HUDEP-2 (cell line): ENCODE data around the gene TFF1.

Experiments
- DNase-seq, 76 experiments: peaks; one replicate each; lab custom pipeline; 2025; ENCODE audit not compliant: unreplicated experiment in 76 of 76; lab: John Stamatoyannopoulos, UW

Gene TFF1

DNA sequence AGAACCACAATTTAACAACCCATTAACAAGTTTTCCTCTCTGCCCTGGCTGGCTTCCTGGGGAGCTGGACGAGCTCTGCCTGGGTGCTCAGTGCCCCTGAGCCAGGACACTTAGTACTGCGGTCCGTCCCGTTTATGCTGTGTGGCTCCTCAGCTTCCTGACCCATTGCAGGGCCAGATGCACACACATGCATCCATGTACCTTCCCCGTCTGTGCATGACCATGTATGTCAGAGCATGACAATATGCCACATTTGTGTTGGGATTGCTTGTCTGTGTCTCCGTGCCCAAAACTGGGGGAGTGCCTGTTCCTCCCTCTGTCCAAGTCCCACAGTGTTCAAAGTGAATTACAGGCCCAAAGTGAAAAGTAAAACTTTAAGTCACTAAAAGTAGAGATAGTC, 41.4 kb downstream of the TFF1 start:
- DNase-seq = no peak

DNA sequence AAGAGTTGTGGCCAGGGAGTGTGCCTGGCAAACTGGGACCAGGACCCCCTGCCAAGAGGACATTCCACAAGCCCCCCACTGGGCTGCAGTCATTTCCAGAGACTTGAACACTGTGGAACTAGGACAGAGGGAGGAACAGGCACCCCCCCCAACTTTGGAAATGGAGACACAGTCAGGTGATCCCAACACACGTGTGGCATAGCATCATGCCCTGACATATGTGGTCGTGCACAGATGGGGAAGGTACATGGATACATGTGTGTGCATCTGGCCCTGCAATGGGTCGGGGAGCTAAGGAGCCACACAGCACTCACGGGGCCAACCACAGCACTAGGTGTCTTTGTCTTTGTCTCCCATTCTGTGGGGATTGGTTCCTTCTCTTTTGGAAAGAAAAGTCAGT, 44.5 kb downstream of the TFF1 start:
- no peak for DNase-seq

- no peak for DNase-seq
These were observed 45.1 kb downstream of the TFF1 start for GRCh38 chr21:42321231-42321630.

- no peak for DNase-seq
These were observed 45.5 kb downstream of the TFF1 start for GRCh38 chr21:42320791-42321190.

DNA sequence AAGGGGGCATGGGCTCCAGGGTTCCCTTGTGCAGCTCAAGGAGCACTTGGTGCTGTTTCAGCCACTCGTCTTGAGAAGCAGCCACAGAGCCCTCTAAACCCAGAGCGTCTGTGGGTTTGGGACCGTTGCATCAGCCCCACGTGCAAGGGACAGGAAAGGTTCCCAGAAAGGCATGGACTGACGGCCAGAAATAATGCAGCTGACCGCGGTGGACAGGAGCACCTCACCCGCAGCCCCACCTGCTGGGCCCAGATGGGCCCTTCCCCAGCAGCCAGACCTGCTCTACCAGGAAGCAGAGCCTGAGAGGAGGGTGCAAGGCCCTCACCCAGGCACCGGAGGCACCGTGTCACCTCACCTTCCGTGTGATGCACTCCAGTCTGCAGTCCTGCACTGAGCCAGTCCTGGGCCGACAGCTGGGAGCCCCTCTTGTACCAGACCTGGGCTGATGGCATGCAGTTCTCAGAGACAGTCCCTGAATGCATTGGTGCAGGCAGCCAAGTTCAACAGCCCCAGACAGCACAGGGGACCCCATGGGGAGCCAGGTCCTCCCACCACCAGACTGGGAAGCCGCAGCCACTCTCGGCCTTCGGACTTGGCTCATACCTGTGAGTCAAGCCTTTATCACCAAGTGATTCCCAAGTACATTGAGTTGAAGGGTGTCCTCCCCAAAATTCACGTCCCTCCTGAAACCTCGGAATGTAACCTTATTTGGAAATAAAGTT, 46.3 kb downstream of the TFF1 start:
- DNase-seq = no peak

DNA sequence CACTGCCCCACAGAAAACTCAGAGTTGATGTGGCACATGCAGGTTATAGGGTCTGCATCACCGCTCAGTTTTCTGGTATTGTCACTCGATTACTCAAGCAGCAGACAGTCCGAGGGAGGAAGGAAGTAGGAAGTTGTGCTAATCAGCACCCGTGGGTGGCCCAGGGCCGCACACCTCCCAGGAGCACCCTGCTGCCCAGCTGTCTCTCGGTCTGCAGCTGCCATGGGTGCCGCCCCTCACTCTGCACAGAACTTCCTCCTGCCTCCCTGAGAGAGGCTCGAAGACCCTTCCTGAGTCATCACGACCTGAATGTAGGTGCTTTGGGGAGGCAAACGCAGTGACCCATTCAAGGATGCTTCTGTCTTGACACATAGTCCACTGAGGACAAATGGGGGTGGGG, 47.0 kb downstream of the TFF1 start:
- DNase-seq = no peak

GRCh38 chr21:42317826-42318746, 48.2 kb downstream of the TFF1 start:
- no peak for DNase-seq

GRCh38 chr21:42317341-42317741, 49.0 kb downstream of the TFF1 start:
- DNase-seq = no peak

GRCh38 chr21:42316891-42317290, 49.4 kb downstream of the TFF1 start:
- no peak for DNase-seq

DNA sequence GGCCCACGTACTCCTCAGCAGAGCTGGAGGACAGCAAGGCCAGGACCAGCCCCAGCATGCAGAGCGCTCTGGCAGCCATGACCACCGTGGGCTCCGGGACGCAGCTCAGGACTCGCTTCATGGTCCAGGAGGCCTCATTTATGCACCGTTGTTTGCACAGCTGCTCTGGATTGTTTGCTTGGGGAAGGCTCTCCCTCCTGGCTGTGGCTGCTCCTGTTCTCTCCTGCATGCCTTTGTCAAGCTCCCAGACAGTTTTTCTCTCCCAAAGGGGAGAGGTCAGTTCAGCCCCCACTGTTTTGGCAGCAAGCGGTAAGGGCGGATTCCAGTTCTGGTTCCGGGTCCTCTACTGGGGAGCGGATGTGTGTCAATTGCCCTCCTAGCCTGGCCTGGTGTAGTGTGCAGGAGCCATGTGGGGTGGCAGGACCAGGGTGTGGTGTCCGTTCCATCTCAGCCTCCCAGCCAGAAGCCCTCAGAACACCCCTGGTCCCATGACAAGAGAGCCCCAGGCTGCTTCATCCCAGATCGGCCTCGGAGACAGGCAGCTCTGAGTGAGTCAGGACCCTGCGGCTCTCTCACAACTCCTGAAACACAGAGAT, 50.9 kb downstream of the TFF1 start, which contains the start of gene TFF3:
Gene TFF3, minus strand, starts transcription at position 114 of the 596 bp plus-strand sequence. Its CDS starts 35 bp downstream, at position 79.
- no peak for DNase-seq

DNA sequence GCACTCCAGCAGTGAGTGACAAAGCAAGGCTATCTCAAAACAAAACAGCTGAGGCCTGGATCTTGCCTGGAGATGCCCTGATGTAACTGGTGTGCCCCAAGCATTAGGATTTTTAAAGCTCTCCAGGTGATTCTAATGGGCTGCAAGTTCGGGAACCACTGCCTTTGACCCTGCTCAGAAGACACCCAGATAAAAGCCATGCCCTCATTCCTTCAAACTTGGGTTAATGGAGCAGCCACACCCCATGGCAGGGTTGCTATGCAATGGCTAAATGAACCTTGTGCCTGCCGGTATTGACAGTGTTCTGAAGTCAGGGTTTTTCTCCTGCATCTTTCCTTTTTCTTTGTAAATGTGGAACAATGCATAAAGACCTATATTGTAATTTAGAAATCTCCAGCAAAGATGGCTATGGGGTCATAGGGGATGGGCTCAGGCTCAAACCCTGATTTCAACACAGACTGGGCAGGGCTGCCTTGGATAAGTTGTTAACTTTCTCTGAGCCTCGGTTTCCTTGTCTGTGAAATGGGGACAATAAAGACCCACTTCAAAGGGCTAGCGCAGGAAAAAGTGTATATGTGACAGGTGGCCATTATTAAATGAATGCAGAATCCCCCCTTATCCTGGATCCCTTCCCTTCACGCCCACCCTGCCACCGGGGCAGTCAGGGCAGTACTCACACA, 51.6 kb downstream of the TFF1 start:
- DNase-seq = no peak

DNA sequence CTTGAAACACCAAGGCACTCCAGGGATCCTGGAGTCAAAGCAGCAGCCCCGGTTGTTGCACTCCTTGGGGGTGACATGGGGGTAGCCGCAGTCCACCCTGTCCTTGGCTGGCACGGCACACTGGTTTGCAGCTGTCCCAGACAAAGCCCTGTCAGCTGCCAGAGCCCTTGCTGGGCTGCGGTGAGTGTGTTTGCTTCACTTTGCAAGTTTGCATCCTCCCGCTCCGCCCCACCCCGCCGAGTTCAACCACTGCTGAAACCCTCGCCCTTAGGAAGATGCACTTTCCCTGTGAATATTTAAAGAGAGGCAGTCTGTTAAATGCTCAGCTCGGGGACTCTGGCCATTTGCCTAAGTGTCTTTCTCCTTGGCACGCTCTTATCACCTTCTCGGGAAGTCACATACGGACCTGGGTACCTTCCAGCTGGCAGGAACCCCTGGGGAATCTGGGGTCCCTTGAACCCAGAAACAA, 52.8 kb downstream of the TFF1 start:
- DNase-seq = no peak

GRCh38 chr21:42312626-42313104, 53.7 kb downstream of the TFF1 start:
- DNase-seq = no peak
